Measurements from ENCODE around the gene MATN1.

MATN1 gene

DNA sequence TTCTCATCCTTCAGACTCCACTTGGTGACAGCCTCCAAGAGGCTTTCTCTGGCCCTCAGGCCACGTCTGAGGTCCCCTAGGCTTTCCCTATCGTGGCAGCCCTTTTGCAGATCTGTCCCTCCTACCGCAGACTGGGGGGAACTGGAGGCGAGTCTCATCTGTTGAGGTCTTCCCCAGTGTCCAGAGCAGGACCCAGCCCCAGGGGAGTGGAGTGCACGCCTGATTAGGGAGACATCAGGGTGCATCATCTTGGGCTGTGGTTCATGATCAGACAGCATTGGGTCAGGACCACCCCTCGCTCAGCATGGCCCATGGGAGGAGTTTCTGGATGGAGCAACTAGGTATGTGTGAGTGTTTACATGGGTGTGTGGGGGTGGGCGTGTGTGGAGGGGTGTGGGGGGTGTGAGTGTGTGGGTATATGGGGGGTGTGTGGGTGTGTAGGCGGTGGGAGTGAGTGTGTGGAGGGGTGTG is 8.5 kb upstream of the MATN1 start:
- no peak for DNase-seq (ENCODE audit: low read depth in 2 of 2)

GRCh38 chr1:30731109-30731805 is 7.9 kb upstream of the MATN1 start:
- DNase-seq (ENCODE audit: low read depth in 2 of 2): no peak

DNA sequence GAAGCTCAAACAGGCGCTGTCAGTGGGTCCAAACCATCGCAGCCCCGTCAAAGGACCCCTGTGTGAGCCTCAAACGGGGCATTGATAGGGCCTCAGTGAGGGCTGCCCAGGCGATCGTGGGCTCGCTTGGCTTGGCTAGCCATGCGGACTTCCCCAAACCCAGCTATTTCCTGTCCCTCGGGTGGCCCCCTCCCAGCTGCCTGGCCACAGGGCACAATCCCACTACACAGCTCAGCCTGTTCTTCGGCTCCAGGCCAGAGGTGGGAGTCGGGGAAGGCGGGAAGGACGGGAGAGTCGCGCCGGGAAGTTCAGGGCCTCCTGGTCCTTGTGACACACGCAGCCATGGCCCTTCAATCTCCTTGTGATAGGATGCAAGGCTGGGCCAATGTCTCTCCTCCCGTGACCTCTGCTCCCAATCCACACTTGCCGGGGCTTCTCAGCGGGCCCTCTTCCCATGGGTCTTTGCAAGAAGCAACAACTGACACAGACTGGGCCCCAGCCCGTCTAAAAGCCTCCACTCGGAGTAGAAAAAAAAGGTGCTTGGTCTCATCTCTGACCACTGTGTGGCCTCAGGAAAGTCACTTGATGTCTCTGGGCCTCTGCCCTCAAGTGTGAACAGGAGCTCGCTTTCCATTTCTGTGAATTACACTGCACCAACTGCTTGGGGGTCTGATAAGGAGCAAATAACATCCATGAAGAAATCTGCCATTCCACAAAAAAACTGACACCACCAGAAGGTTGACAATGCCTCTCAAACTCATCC is 7.1 kb upstream of the MATN1 start:
- DNase-seq (ENCODE audit: low read depth in 2 of 2): no peak

DNA sequence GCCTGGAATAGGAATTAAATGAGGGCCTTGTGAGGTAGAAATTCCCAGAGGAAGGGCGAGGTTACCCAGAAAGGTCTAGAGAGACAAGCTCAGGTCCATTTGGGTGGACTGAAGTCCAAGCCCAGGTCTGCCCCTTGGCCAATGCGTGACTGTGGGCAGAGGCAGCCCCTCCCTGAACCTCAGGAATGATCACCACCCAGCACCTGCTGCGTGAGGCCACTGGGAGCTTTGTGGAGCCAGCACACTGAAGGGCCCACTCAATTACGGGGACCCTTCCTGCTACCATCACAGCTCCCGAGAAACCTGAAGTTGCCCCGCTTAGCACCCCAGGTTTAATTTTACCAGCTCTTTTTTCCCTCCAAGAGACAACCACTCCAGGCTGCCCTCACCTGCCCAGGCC is 6.5 kb upstream of the MATN1 start:
- DNase-seq (ENCODE audit: low read depth in 2 of 2): no peak

GRCh38 chr1:30728832-30729638 is 5.7 kb upstream of the MATN1 start:
- DNase-seq (ENCODE audit: low read depth in 2 of 2): no peak

DNA sequence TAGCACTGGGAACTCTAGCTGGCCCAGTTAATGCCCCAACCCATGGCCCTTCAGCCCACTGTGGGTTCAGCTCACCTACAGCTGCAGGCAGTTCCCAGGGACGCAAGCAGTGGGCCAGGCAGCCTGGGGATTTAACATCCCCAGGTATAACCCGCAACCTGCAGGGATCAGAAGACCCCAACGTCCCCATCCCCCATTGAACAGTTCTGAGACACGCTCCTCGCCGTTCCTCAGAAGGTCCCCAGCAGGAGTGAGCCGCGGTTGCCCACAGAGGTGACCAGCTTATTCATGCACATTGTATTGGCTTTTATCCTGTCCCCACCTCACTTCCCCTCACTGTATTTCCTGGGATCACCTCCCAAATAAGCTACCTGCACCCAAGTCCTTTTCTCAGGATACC is 5.0 kb upstream of the MATN1 start:
- DNase-seq (ENCODE audit: low read depth in 2 of 2): no peak

- DNase-seq (ENCODE audit: low read depth in 2 of 2): no peak
Observed at GRCh38 chr1:30727824-30728223, 4.4 kb upstream of the MATN1 start.

GRCh38 chr1:30726773-30727684 is 3.6 kb upstream of the MATN1 start:
- no peak for DNase-seq (ENCODE audit: low read depth in 2 of 2)

DNA sequence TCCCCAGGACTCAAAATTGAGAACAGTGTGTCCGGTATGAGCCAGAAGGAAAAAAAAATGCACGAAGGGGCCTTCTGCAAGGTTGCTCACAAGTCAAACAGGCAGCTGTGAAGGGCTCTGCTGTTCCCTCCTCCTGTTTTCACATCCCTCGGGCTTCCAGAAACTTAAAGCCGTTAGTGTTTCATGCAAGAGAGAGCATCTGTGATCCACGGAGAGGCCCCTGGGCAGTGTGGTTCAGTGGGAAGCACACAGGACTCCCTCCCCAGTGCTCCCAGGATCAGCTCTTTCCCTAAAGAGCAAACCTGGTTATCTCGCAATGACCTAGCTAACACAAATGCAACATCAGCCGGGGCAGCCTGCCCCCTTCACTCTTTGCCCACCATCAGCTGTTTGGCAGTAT is 2.9 kb upstream of the MATN1 start:
- no peak for DNase-seq (ENCODE audit: low read depth in 2 of 2)

- DNase-seq (ENCODE audit: low read depth in 2 of 2): no peak
Observed at GRCh38 chr1:30725450-30726095, 2.2 kb upstream of the MATN1 start.

GRCh38 chr1:30724655-30725421 is 1.5 kb upstream of the MATN1 start:
- no peak for DNase-seq (ENCODE audit: low read depth in 2 of 2)

GRCh38 chr1:30724175-30724574 is 790 bp upstream of the MATN1 start:
- DNase-seq (ENCODE audit: low read depth in 2 of 2): no peak

DNA sequence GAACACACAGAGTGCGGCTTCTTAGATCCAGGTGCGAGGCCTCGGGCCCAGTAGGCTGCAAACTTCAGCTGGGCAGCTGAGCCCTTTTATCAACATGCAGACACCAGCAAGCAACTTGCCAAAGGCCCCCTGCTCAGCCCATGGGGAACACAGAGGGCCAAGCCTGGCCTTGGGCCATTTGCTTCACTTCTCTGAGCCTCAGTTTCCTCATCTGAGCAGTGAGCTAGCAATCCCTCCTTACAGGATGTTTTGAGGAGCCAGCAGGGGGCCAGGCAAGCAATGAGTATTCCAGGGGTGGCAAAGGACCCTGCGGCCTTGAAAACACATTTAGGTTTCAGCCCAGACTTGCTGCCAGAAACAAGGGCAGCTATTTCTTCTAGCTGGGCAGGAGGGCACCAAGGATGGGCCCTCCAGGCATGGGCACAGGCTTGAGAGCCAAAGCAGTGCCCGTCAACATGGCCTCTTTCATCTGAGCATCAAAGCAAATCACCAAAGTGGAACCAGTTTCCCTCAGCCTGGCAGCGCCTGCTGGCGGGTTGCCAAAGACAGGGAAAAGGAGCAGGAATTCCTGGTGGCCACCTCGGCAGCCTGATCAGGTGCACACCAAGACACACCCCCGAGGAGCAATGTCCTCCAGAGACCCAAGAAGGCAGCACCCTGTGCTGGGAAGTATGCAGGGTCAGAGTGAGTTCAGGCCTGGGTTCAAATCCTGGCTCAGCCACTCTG is 1.4 kb downstream of the MATN1 start:
- no peak for DNase-seq (ENCODE audit: low read depth in 2 of 2)

GRCh38 chr1:30721341-30721793 is 2.0 kb downstream of the MATN1 start:
- DNase-seq (ENCODE audit: low read depth in 2 of 2): no peak

DNA sequence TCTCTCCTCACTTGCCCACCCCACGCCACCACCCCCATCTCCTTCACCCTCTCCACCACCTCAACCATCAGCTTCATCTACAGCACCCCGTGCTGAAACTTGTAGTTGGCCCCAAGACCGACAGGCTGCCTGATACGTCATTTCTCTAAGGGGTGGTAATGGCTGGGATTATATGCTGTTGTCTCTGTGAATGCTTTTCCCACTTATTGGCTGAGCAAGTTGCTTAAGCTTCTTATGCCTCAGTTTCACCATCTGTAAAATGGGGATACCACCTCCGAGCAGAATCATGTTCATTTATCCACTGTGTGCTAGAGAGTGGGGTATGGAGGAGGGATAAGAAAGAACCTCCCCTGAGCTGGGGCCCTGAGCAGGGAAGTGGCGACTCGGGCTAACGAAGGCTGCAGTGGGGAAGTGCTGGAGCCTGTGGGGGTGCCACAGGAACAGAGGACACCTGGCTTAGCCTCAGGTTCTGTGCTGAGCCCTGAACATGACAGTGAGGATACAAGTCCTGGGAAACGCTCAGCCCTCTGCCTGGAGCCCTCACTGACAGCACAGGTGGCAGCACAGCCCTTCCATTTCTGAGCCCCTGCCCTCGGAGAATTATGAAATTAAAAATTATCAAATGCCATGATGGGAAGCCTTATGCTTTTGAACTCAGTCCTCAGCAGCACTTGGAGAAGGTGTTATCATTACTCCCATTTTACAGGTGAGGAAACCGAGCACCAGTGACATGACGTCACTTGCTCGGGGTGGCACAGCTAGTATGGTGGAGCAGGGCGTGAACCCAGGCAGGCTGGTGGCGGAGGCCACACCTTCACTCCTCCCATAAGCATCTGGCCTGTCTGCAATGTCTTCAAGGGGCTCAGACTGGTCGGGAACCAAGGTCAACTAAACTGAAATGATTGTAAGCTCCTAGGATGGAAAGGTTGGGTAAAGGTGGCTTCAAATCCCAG is 2.8 kb downstream of the MATN1 start:
- no peak for DNase-seq (ENCODE audit: low read depth in 2 of 2)

GRCh38 chr1:30719406-30720270 is 3.7 kb downstream of the MATN1 start:
- no peak for DNase-seq (ENCODE audit: low read depth in 2 of 2)
